ENCODE results near the gene BMPR1B.

The BMPR1B gene

DNA sequence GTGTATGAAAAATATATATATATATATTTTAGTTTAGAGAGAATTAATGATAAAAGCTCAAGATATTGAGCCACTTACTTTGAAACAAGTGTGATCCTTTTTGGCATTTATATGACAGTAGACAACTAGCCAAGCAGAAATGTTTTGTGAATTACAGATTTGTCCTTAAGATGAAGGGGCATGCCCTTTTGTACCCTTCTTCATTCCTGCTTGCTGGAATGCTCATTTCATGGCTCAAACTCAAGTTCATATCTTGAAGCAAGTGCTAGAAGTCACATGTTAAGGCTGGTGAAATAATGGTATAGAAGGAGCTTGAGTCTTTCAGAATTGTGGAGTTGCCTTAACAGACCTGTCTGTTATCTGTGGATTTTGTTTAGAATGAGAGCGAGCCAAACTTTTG, 203.0 kb downstream of the BMPR1B start:
- no peaks in the 10 kb centered on the region for H3K4me1 ChIP-seq (ENCODE audit: control insufficient read depth, insufficient read depth, low read length, poor library complexity, severe bottlenecking)
- no peak overlapping the region for H3K4me3 ChIP-seq (ENCODE audit: insufficient read depth, low read depth, low read length, poor library complexity, severe bottlenecking)
- H3K27me3 ChIP-seq (replicated peaks; ENCODE audit: control insufficient read depth, insufficient read depth, low read length, poor library complexity, severe bottlenecking): no peaks in the 10 kb centered on the region
- no peaks in the 10 kb centered on the region for H3K36me3 ChIP-seq (ENCODE audit: control insufficient read depth, insufficient read depth, low read length)
- H3K27ac ChIP-seq (ENCODE audit: insufficient read depth, low read length, poor library complexity, severe bottlenecking): no peak overlapping the region
- H3K9me3 ChIP-seq (ENCODE audit: control insufficient read depth, low read length): no peaks in the 10 kb centered on the region
- DNase-seq: no peak

DNA sequence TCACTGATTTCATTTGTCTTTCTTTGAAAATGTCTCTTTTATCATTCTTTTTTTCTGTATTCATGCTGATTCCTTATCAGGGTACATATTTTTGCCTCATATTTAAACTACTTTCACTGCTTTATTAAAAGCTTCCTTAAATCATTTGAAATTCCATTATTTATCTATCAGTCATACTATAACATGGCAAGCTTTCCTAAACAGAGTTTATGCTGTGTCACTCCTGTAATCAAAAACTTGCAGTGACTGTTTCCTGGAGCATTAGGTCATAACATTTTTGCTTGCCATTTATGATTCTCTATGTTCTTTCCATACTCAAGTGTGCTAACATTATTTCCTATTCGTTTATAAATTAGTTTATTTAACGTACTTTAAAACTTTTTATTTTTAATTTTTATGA, 203.7 kb downstream of the BMPR1B start:
- H3K36me3 ChIP-seq (ENCODE audit: control insufficient read depth, insufficient read depth, low read length): no peaks in the 10 kb centered on the region
- H3K9me3 ChIP-seq (ENCODE audit: control insufficient read depth, low read length): no peaks in the 10 kb centered on the region
- H3K4me1 ChIP-seq (ENCODE audit: control insufficient read depth, insufficient read depth, low read length, poor library complexity, severe bottlenecking): no peaks in the 10 kb centered on the region
- DNase-seq: no peak
- H3K4me3 ChIP-seq (ENCODE audit: insufficient read depth, low read depth, low read length, poor library complexity, severe bottlenecking): no peak overlapping the region
- no peak overlapping the region for H3K27ac ChIP-seq (ENCODE audit: insufficient read depth, low read length, poor library complexity, severe bottlenecking)
- no peaks in the 10 kb centered on the region for H3K27me3 ChIP-seq (replicated peaks; ENCODE audit: control insufficient read depth, insufficient read depth, low read length, poor library complexity, severe bottlenecking)

DNA sequence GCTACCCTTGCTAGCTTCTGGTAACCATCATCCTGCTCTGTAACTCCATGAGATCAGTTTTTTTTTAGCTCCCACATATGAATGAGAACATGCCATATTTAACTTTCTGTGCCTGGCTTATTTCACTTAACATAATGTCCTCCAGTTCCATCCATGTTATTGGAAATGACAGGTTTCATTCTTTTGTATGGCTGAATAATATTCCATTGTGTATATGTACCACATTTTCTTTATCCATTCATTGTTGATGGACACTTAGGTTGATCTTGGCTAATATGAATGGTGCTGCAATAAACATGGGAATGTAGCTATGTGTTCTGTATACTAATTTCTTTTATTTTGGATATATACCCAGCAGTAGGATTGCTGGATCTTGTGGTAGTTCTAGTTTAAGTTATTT, 204.7 kb downstream of the BMPR1B start:
- no peak for DNase-seq

DNA sequence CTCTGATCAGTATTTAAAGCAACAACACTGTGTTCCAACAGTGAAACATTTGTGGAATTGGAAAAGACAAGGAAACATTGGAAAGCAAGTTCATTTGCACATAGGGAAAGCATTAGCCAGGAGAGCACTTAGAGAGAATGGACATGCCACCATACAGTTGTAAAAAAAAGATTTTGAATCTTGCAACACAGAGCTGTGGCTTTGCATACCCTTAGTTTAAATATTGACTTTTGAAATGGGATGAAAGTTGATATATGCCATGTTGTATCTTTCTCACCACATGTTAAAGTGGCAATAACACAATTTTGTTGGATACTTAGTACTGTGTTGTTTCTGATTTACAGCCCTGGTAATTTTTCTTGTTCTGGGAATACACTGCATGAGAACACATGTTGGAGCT, 208.1 kb downstream of the BMPR1B start:
- Histone ChIP-seq H3K27ac (ENCODE audit: insufficient read depth, low read length, poor library complexity, severe bottlenecking) (no peak overlapping the region), H3K9me3 (ENCODE audit: control insufficient read depth, low read length) (no peaks in the 10 kb centered on the region), H3K27me3 (replicated peaks; ENCODE audit: control insufficient read depth, insufficient read depth, low read length, poor library complexity, severe bottlenecking) (no peaks in the 10 kb centered on the region), H3K4me1 (ENCODE audit: control insufficient read depth, insufficient read depth, low read length, poor library complexity, severe bottlenecking) (no peaks in the 10 kb centered on the region), H3K36me3 (ENCODE audit: control insufficient read depth, insufficient read depth, low read length) (no peaks in the 10 kb centered on the region), H3K4me3 (ENCODE audit: insufficient read depth, low read depth, low read length, poor library complexity, severe bottlenecking) (no peak overlapping the region)
- no peak for DNase-seq

More for the DNA sequence above, 204.7 kb downstream of the BMPR1B start:
- Histone ChIP-seq H3K27ac (ENCODE audit: insufficient read depth, low read length, poor library complexity, severe bottlenecking) (no peak overlapping the region), H3K4me1 (ENCODE audit: control insufficient read depth, insufficient read depth, low read length, poor library complexity, severe bottlenecking) (no peaks in the 10 kb centered on the region), H3K4me3 (ENCODE audit: insufficient read depth, low read depth, low read length, poor library complexity, severe bottlenecking) (no peak overlapping the region), H3K27me3 (replicated peaks; ENCODE audit: control insufficient read depth, insufficient read depth, low read length, poor library complexity, severe bottlenecking) (no peaks in the 10 kb centered on the region), H3K36me3 (ENCODE audit: control insufficient read depth, insufficient read depth, low read length) (no peaks in the 10 kb centered on the region), H3K9me3 (ENCODE audit: control insufficient read depth, low read length) (no peaks in the 10 kb centered on the region)

DNA sequence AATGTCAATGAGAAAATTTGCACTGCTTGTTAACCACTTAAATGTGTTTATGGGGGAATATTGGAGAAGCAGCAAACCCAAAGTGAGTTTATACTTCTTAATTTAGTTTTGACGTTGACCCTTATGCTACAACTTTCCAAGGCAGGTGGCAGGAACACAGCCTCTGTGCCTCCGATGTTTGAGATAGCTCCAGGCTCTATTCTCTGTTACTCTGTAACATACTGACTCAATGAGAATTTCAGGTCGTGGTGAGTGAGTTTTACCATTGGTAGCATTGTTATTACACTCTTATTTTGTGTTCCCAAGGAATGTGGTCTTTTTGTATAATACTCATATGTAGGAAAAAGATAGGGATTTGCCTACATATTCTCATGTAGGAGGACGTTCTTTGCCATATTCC, 210.7 kb downstream of the BMPR1B start:
- no peak overlapping the region for H3K4me3 ChIP-seq (ENCODE audit: insufficient read depth, low read depth, low read length, poor library complexity, severe bottlenecking)
- no peaks in the 10 kb centered on the region for H3K27me3 ChIP-seq (replicated peaks; ENCODE audit: control insufficient read depth, insufficient read depth, low read length, poor library complexity, severe bottlenecking)
- no peak overlapping the region for H3K27ac ChIP-seq (ENCODE audit: insufficient read depth, low read length, poor library complexity, severe bottlenecking)
- H3K9me3 ChIP-seq (ENCODE audit: control insufficient read depth, low read length): no peaks in the 10 kb centered on the region
- DNase-seq: no peak
- H3K36me3 ChIP-seq (ENCODE audit: control insufficient read depth, insufficient read depth, low read length): no peaks in the 10 kb centered on the region
- no peaks in the 10 kb centered on the region for H3K4me1 ChIP-seq (ENCODE audit: control insufficient read depth, insufficient read depth, low read length, poor library complexity, severe bottlenecking)

DNA sequence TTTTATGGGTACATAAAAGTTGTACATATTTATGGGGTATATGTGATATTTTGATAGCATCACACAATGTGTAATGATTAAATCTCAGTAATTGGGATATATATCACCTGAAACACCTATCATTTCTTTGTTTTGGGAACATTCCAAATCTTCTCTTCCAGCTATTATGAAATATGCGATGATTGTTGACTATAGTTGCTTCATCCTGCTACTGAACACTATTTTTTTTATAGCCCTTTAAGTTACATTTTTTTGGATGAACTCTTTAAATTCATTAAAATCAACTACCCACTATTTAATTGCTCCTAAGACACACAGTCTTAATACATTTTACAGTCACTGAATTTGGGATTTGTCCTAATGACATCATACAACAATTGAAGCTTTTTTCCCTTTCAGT, 212.9 kb downstream of the BMPR1B start:
- no peak for DNase-seq
- H3K27ac ChIP-seq (ENCODE audit: insufficient read depth, low read length, poor library complexity, severe bottlenecking): no peak overlapping the region
- H3K36me3 ChIP-seq (ENCODE audit: control insufficient read depth, insufficient read depth, low read length): no peaks in the 10 kb centered on the region
- no peaks in the 10 kb centered on the region for H3K27me3 ChIP-seq (replicated peaks; ENCODE audit: control insufficient read depth, insufficient read depth, low read length, poor library complexity, severe bottlenecking)
- no peaks in the 10 kb centered on the region for H3K4me1 ChIP-seq (ENCODE audit: control insufficient read depth, insufficient read depth, low read length, poor library complexity, severe bottlenecking)
- no peaks in the 10 kb centered on the region for H3K9me3 ChIP-seq (ENCODE audit: control insufficient read depth, low read length)
- no peak overlapping the region for H3K4me3 ChIP-seq (ENCODE audit: insufficient read depth, low read depth, low read length, poor library complexity, severe bottlenecking)

DNA sequence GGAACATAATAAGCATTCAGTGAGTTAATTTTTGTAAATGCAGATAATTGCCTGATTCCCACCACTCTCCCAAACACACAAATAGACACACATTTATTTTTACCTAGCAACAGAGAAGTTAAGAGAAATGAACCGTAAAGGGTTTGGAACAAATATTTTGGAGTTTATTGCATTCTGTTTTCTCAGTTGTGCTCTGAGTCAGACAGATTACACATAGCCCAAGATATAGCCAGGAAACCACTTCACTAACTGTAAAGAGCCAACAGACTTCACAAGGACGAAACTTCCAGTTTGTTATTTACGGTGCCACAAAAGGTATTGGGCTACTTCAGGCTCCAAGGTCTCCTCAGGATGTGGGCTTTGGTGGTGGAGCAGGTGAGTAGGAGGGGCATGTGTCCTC, 217.0 kb downstream of the BMPR1B start:
- no peaks in the 10 kb centered on the region for H3K4me1 ChIP-seq (ENCODE audit: control insufficient read depth, insufficient read depth, low read length, poor library complexity, severe bottlenecking)
- no peak overlapping the region for H3K4me3 ChIP-seq (ENCODE audit: insufficient read depth, low read depth, low read length, poor library complexity, severe bottlenecking)
- no peaks in the 10 kb centered on the region for H3K9me3 ChIP-seq (ENCODE audit: control insufficient read depth, low read length)
- DNase-seq: no peak
- no peaks in the 10 kb centered on the region for H3K36me3 ChIP-seq (ENCODE audit: control insufficient read depth, insufficient read depth, low read length)
- no peaks in the 10 kb centered on the region for H3K27me3 ChIP-seq (replicated peaks; ENCODE audit: control insufficient read depth, insufficient read depth, low read length, poor library complexity, severe bottlenecking)
- H3K27ac ChIP-seq (ENCODE audit: insufficient read depth, low read length, poor library complexity, severe bottlenecking): no peak overlapping the region

DNA sequence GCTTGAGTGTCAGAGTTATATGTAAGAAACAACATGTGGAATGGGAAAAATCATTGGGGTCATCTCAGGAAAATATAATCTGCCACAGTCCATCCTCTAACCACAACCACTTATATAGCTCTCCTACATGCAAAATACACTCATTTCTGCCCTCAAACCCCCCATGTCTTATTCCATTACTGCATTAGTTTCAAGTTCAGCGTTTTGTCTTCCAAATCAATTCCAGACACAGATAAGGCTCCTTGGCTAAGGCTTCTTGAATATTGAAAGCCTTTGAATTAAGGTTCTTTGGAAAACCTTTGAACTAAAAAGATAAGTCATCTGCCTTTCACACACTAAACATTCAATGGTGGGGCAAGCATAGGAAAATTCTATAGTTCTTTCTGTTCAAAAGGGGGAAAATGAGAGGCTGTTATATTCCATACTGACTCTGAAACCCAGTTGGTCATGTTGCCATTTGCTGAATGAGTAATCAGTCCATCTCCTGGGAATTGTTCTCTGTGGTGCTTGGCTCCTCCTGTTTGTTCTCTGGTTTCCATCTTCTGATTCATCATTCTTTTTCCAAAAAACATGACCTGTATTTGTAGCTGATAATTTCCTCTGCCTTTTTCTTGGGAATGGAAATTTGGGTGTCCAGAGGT, 218.7 kb downstream of the BMPR1B start:
- no peak overlapping the region for H3K27ac ChIP-seq (ENCODE audit: insufficient read depth, low read length, poor library complexity, severe bottlenecking)
- H3K36me3 ChIP-seq (ENCODE audit: control insufficient read depth, insufficient read depth, low read length): no peaks in the 10 kb centered on the region
- no peaks in the 10 kb centered on the region for H3K9me3 ChIP-seq (ENCODE audit: control insufficient read depth, low read length)
- H3K27me3 ChIP-seq (replicated peaks; ENCODE audit: control insufficient read depth, insufficient read depth, low read length, poor library complexity, severe bottlenecking): no peaks in the 10 kb centered on the region
- DNase-seq: no peak
- no peak overlapping the region for H3K4me3 ChIP-seq (ENCODE audit: insufficient read depth, low read depth, low read length, poor library complexity, severe bottlenecking)
- H3K4me1 ChIP-seq (ENCODE audit: control insufficient read depth, insufficient read depth, low read length, poor library complexity, severe bottlenecking): no peaks in the 10 kb centered on the region

DNA sequence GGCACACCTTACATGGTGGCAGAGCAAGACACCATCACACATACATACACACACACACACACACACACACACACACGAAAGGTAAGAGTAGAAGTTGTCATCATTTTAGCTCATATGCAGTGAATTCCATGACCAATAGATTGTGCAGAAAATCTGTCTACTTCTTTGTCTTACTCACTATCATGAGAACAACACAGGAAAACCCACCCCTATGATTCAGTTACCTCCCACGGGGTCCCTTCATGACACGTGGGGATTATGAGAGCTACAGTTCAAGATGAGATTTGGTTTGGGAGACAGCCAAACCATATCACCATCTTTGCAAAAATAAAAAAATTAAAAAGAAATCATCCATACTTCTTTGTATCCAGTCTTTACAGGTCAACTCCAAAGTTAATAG, 221.1 kb downstream of the BMPR1B start:
- H3K4me1 ChIP-seq (ENCODE audit: control insufficient read depth, insufficient read depth, low read length, poor library complexity, severe bottlenecking): no peaks in the 10 kb centered on the region
- no peaks in the 10 kb centered on the region for H3K27me3 ChIP-seq (replicated peaks; ENCODE audit: control insufficient read depth, insufficient read depth, low read length, poor library complexity, severe bottlenecking)
- H3K36me3 ChIP-seq (ENCODE audit: control insufficient read depth, insufficient read depth, low read length): no peaks in the 10 kb centered on the region
- H3K4me3 ChIP-seq (ENCODE audit: insufficient read depth, low read depth, low read length, poor library complexity, severe bottlenecking): no peak overlapping the region
- H3K9me3 ChIP-seq (ENCODE audit: control insufficient read depth, low read length): no peaks in the 10 kb centered on the region
- H3K27ac ChIP-seq (ENCODE audit: insufficient read depth, low read length, poor library complexity, severe bottlenecking): no peak overlapping the region
- DNase-seq: no peak

DNA sequence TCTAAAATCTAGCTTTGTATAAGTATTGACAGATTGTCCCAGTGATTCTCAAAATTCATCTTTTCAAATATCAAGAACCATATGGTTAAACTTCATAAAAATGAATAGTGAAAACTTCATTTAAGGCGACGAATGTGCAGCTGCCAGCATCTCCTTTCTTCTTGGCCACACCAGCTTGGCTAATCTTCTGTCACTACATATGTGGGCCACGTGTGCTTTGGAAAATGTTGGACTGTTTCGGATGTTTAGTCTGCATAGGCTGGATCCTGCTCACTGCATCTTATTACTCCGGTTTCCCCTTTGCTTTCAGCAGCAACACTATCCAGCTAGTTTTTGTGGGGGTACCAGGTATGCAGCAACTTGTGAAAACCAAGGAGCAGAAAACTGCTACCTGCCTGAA, 221.9 kb downstream of the BMPR1B start:
- H3K27ac ChIP-seq (ENCODE audit: insufficient read depth, low read length, poor library complexity, severe bottlenecking): no peak overlapping the region
- no peaks in the 10 kb centered on the region for H3K9me3 ChIP-seq (ENCODE audit: control insufficient read depth, low read length)
- H3K4me3 ChIP-seq (ENCODE audit: insufficient read depth, low read depth, low read length, poor library complexity, severe bottlenecking): no peak overlapping the region
- no peaks in the 10 kb centered on the region for H3K27me3 ChIP-seq (replicated peaks; ENCODE audit: control insufficient read depth, insufficient read depth, low read length, poor library complexity, severe bottlenecking)
- no peak for DNase-seq
- no peaks in the 10 kb centered on the region for H3K4me1 ChIP-seq (ENCODE audit: control insufficient read depth, insufficient read depth, low read length, poor library complexity, severe bottlenecking)
- H3K36me3 ChIP-seq (ENCODE audit: control insufficient read depth, insufficient read depth, low read length): no peaks in the 10 kb centered on the region
